ENCODE measurements around the gene MYL9.

DNA sequence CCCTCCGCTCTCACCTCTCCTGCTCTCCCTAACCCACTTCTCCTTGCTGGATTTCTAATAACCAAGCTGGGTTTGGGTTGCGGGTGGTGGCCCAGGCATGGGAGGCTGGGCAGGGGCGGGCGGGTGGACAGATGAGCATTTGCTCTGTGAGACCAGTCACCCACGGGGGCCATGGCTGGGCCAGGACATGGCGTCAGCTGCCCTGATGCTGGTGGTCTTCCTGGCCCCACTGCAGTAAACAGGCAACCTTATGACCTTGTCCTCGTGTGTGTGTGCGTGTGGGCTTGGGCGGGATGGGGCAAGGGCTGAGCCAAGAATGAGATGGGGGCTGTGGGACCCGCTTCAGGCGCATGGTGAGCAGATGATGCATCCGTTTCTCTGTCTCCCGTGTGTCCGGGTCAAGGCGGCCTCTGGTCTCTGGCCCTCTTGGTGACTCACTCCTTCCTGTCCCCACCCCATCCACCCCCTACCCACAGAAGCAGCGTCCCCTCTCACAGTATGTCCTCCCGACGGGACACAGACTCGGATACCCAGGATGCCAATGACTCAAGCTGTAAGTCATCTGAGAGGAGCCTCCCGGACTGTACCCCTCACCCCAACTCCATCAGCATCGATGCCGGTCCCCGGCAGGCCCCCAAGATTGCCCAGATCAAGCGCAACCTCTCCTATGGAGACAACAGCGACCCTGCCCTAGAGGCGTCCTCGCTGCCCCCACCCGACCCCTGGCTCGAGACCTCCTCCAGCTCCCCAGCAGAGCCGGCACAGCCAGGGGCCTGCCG, 41.4 kb upstream of the MYL9 start:
- TF ChIP-seq, protein P1, sequence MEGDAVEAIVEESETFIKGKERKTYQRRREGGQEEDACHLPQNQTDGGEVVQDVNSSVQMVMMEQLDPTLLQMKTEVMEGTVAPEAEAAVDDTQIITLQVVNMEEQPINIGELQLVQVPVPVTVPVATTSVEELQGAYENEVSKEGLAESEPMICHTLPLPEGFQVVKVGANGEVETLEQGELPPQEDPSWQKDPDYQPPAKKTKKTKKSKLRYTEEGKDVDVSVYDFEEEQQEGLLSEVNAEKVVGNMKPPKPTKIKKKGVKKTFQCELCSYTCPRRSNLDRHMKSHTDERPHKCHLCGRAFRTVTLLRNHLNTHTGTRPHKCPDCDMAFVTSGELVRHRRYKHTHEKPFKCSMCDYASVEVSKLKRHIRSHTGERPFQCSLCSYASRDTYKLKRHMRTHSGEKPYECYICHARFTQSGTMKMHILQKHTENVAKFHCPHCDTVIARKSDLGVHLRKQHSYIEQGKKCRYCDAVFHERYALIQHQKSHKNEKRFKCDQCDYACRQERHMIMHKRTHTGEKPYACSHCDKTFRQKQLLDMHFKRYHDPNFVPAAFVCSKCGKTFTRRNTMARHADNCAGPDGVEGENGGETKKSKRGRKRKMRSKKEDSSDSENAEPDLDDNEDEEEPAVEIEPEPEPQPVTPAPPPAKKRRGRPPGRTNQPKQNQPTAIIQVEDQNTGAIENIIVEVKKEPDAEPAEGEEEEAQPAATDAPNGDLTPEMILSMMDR (IDR thresholded peaks at IDR 0.05 in 2 of 3, conservative IDR thresholded peaks at IDR 0.05 in 1 of 3; ENCODE audit: borderline replicate concordance in 1 of 3, insufficient read depth in 1 of 3, low read depth in 2 of 3, low read length in 2 of 3), result no peak
- no peak for TF ChIP-seq SIN3A (IDR thresholded peaks at IDR 0.05; ENCODE audit: low read depth)
- no peak for TF ChIP-seq EGR1 (IDR thresholded peaks at IDR 0.05; ENCODE audit: low read depth)
- no peak for TF ChIP-seq ZFX (IDR thresholded peaks at IDR 0.05)

Data from HCT116 (cell line).